Chondrocyte (in vitro differentiated cells): Measurements from ENCODE around the gene C22orf39. TPM values are rescaled to one million over a fixed set of nuclear protein-coding genes. Genes with fewer than 3 reads are reported as not detected.
A peak's percentile ranks its signal among the peaks of the same experiment; 100 is the strongest.

ENCODE experiments used
- DNase-seq: peaks from one replicate; pipeline ENCODE4 v3.0.0; 2021; ENCODE audit warnings: mixed read lengths, low spot score
- H3K27ac Mint-ChIP-seq: one replicate; pipeline ENCODE4 v1.8.0; 2021; ENCODE audit warnings: mild to moderate bottlenecking, moderate library complexity, mixed read lengths; ENCODE audit not compliant: unreplicated experiment
- H3K27me3 Mint-ChIP-seq: 2 replicates; pipeline ENCODE4 v1.8.0; 2021; ENCODE audit warnings: low read depth, mixed read lengths
- H3K36me3 Mint-ChIP-seq: 2 replicates; pipeline ENCODE4 v1.8.0; 2021; ENCODE audit warnings: low read depth, mixed read lengths
- H3K4me1 Mint-ChIP-seq: 2 replicates; pipeline ENCODE4 v1.8.0; 2021; ENCODE audit warnings: low read depth, mild to moderate bottlenecking, mixed read lengths
- H3K4me3 Mint-ChIP-seq: one replicate; pipeline ENCODE4 v1.8.0; 2021; ENCODE audit warnings: mild to moderate bottlenecking, moderate library complexity, mixed read lengths; ENCODE audit not compliant: unreplicated experiment
- H3K9me3 Mint-ChIP-seq: 2 replicates; pipeline ENCODE4 v1.8.0; 2021; ENCODE audit warnings: low read depth, mixed read lengths
- total RNA-seq: library from RNA; stranded (reverse); gene quantifications from 3 replicates; pipeline ENCODE4 v1.2.1, GENCODE V29; 2021
- TF ChIP-seq, protein P1 (sequence below): fragments of 200-600 bp; sonication (generic); IDR thresholded peaks from 2 replicates; pipeline ENCODE4 v1.5.0; 2021; ENCODE audit warnings: antibody characterized with exemption, mild to moderate bottlenecking, moderate library complexity

C22orf39 gene
- total RNA-seq, 1 donor from 2014 or later, result 18.4 TPM

DNA sequence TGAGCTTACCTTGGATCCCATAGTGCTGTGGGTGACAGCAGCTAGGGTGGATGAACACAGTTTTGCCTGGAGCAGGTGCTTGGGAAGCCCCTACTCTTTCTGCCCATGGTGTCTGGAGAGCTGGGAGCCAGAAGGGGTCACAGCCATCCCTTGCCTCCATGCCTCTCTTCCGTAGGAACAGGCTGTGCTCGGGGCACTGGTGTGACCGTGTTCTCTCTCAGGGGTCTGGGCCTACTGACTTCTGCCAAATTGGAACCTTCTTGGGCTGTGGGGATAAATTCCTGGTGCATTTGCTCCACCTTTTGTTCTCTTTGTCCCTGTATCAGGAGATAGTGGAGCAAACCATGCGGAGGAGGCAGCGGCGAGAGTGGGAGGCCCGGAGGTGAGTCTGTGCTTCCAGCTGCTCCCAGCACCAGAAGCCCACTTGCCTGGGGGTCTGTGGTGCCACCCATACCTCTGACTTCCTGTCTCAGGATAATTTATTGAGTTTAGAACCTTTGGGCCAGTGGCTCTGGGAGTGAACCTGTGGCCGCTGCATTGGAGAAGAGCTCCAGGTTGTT is 46.6 kb upstream of the C22orf39 start:
- H3K27ac Mint-ChIP-seq, result no peak overlapping the region
- no peaks in the 10 kb centered on the region for H3K27me3 Mint-ChIP-seq
- TF ChIP-seq, protein P1, sequence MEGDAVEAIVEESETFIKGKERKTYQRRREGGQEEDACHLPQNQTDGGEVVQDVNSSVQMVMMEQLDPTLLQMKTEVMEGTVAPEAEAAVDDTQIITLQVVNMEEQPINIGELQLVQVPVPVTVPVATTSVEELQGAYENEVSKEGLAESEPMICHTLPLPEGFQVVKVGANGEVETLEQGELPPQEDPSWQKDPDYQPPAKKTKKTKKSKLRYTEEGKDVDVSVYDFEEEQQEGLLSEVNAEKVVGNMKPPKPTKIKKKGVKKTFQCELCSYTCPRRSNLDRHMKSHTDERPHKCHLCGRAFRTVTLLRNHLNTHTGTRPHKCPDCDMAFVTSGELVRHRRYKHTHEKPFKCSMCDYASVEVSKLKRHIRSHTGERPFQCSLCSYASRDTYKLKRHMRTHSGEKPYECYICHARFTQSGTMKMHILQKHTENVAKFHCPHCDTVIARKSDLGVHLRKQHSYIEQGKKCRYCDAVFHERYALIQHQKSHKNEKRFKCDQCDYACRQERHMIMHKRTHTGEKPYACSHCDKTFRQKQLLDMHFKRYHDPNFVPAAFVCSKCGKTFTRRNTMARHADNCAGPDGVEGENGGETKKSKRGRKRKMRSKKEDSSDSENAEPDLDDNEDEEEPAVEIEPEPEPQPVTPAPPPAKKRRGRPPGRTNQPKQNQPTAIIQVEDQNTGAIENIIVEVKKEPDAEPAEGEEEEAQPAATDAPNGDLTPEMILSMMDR, result no peak
- no peak overlapping the region for H3K4me3 Mint-ChIP-seq
- no peak for DNase-seq
- peaks cover 3% of the 10 kb centered on the region for H3K36me3 Mint-ChIP-seq
- H3K4me1 Mint-ChIP-seq, result peaks cover 14% of the 10 kb centered on the region
- no peaks in the 10 kb centered on the region for H3K9me3 Mint-ChIP-seq

DNA sequence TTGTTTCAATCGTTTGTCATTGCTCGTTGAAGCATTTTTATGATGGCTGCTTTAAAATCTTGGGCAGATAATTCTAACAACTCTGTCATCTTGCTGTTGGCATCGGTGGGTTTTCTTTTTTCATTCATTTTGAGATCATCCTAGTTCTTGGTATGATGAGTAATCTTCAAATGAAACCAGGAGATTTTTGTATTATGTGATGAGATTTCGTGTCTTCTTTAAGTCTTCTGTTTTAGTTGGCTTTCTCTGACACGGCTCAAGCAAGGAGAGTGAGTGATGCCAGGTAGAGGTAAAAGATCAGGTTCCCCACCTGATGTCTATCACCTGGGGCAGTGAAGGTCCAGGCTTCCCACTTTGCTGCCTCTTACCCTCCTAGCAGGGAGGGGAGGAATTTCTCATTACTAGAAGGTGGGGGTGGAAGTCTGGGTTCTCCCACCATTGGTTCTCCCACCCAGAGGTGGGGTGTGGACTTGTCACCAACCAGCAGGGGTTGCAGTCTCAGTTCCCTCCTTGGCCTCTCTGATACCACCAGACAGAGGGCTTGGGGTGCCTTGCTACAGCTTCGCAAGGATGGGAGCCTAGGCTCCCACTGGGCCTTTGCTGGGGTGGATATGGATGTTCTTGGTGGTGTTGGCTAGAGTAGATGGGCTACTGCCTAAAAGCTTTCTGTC is 45.1 kb upstream of the C22orf39 start:
- peaks cover 3% of the 10 kb centered on the region for H3K36me3 Mint-ChIP-seq
- no peak for DNase-seq
- TF ChIP-seq, protein P1, result no peak
- H3K4me1 Mint-ChIP-seq, result peaks cover 14% of the 10 kb centered on the region
- no peaks in the 10 kb centered on the region for H3K9me3 Mint-ChIP-seq
- H3K27me3 Mint-ChIP-seq, result no peaks in the 10 kb centered on the region
- no peak overlapping the region for H3K27ac Mint-ChIP-seq
- no peak overlapping the region for H3K4me3 Mint-ChIP-seq

DNA sequence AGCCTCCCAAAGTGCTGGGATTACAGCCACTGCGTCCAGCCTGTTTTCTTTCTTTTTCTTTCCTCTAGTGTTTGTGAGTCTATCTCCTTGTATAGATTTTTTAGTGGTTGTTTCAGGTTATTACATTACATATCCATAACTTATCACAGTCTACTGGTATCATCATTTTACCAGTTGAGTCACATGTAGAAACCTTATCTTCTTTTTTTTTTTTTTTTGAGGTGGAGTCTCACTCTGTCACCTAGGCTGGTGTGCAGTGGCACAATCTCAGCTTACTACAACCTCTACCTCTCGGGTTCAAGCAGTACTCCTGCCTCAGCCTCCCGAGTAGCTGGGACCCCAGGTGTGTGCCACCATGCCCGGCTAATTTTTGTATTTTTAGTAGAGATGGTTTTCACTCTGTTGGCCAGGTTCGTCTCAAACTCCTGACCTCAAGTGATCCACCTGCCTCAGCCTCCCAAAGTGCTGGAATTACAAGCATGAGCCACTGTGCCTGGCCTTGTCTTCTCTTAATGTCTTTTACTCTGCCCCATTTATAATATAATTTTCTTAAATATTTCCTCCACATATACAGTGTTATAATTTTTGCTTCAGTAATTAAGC is 43.2 kb upstream of the C22orf39 start:
- H3K9me3 Mint-ChIP-seq, result no peaks in the 10 kb centered on the region
- no peak for DNase-seq
- H3K27ac Mint-ChIP-seq, result no peak overlapping the region
- peaks cover 3% of the 10 kb centered on the region for H3K36me3 Mint-ChIP-seq
- H3K4me1 Mint-ChIP-seq, result peaks cover 4% of the 10 kb centered on the region
- no peaks in the 10 kb centered on the region for H3K27me3 Mint-ChIP-seq
- H3K4me3 Mint-ChIP-seq, result no peak overlapping the region
- TF ChIP-seq, protein P1, result no peak

DNA sequence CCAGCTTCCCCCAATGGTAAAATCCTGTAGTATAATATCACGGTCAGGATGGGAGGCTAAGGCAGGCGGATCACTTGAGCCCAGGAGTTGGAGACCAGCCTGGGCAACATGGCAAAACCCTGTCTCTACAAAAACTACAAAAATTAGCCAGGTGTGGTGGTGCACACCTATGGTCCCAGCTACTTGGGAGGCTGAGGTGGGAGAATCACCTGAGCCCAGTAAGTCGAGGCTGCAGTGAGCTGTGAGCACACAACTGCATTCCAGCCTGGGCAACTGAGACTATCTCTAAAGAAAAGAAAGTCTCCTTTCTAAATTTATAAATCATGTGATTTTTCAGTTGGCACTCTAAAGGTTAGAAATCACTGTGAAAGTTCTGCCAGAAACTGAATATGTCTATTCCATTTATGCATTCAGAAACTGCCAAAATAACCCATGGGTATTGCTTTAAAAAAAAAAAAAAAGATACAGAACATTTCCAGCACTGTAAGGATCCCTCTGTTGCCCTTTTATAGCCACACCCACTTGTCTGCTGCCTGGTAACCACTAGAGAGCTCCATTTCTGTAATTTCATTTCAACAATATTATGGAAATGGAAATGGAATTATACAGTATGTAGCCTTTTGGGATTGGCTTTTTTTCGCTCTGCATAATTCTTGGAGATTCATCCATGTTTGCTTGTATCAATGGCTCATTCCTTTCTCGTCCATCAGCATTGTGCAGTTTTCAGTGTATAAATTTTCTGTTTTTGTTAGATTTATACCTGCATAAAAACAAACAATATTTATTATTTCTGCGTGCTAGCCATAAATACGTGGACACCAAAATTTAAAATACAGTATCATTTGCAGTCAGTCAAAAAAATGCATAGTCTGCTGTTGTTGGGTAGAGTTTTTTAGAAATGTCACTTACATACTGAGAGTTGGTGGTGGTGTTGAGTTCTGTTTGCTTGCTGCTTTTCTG is 41.7 kb upstream of the C22orf39 start:
- no peak for DNase-seq
- Mint-ChIP-seq H3K36me3 (peaks cover 3% of the 10 kb centered on the region), H3K4me3 (no peak overlapping the region), H3K27ac (no peak overlapping the region), H3K27me3 (no peaks in the 10 kb centered on the region), H3K4me1 (peaks cover 4% of the 10 kb centered on the region), H3K9me3 (no peaks in the 10 kb centered on the region)
- TF ChIP-seq, protein P1, result peak; percentile 66

DNA sequence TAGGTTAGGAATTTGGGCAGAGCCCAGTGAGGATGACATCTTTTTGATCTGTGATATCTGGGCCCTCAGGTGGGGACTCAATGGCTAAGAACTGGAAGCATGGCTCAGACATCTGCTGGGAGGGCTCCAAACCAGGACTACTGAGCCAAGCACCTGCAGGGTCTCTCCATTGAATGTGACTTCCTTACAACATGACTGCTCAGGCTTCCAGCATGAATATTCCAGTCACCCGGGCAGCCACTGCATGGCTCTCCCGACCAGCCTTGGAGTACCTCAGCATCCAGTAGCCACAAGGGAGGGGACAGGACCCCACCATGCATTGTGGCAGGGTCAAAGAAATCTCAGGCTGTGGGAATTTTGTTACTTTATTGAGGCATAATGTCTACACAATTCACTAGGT is 40.8 kb upstream of the C22orf39 start:
- no peaks in the 10 kb centered on the region for H3K27me3 Mint-ChIP-seq
- peaks cover 4% of the 10 kb centered on the region for H3K4me1 Mint-ChIP-seq
- H3K9me3 Mint-ChIP-seq, result no peaks in the 10 kb centered on the region
- no peak overlapping the region for H3K4me3 Mint-ChIP-seq
- no peak for DNase-seq
- H3K36me3 Mint-ChIP-seq, result peaks cover 3% of the 10 kb centered on the region
- TF ChIP-seq, protein P1, result no peak
- no peak overlapping the region for H3K27ac Mint-ChIP-seq
